Measurements from ENCODE around the gene SOX10.

DNA sequence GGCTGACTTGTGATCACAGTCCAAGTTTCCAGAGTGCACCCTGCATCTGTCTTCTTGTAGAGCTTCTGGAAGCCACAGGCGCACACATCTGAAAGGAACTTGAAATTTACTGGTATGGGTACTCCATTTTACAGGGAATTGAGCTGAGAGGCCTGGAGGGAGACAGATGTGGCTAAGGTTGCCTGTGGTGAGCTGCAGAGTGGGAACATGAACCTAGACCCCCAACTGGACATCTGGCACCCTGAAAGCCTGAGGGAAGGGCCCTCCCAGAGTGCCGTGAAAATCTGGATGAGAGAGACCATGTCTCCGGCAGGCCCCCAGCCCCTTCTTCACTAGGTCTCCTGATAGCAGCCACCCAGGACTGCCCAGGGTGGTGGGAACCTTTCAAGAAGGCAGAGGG is 22.6 kb upstream of the SOX10 start:
- TF ChIP-seq, protein P1, sequence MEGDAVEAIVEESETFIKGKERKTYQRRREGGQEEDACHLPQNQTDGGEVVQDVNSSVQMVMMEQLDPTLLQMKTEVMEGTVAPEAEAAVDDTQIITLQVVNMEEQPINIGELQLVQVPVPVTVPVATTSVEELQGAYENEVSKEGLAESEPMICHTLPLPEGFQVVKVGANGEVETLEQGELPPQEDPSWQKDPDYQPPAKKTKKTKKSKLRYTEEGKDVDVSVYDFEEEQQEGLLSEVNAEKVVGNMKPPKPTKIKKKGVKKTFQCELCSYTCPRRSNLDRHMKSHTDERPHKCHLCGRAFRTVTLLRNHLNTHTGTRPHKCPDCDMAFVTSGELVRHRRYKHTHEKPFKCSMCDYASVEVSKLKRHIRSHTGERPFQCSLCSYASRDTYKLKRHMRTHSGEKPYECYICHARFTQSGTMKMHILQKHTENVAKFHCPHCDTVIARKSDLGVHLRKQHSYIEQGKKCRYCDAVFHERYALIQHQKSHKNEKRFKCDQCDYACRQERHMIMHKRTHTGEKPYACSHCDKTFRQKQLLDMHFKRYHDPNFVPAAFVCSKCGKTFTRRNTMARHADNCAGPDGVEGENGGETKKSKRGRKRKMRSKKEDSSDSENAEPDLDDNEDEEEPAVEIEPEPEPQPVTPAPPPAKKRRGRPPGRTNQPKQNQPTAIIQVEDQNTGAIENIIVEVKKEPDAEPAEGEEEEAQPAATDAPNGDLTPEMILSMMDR (conservative IDR thresholded peaks at IDR 0.05; ENCODE audit: low read depth, low read length) = no peak
- TF ChIP-seq RFX5 (IDR thresholded peaks at IDR 0.05; ENCODE audit: low read depth, low read length) = no peak
- no peak for TF ChIP-seq POLR2A (IDR thresholded peaks at IDR 0.05; ENCODE audit: low read depth, low read length)
- TF ChIP-seq RCOR1 (IDR thresholded peaks at IDR 0.05; ENCODE audit: insufficient replicate concordance, low read length) = no peak
- TF ChIP-seq USF2 (IDR thresholded peaks at IDR 0.05; ENCODE audit: low read depth, low read length) = no peak
- no peak for TF ChIP-seq RAD21 (IDR thresholded peaks at IDR 0.05; ENCODE audit: low read length)
- no peak for TF ChIP-seq BHLHE40 (IDR thresholded peaks at IDR 0.05; ENCODE audit: low read depth, low read length)
- TF ChIP-seq SMC3 (IDR thresholded peaks at IDR 0.05; ENCODE audit: low read depth, low read length) = no peak
- TF ChIP-seq FOS (IDR thresholded peaks at IDR 0.05; ENCODE audit: low read depth, low read length) = no peak
- no peak for TF ChIP-seq MAZ (IDR thresholded peaks at IDR 0.05; ENCODE audit: borderline replicate concordance, low read depth, low read length)
- no peak for TF ChIP-seq MXI1 (IDR thresholded peaks at IDR 0.05; ENCODE audit: borderline replicate concordance, low read depth, low read length)
